D721Med (cell line): ENCODE results near the gene LYRM4.

Source experiments
- DNase-seq: peaks from one replicate; pipeline ENCODE4 v3.0.0; 2011; ENCODE audit warnings: low spot score; ENCODE audit not compliant: insufficient read length
- FAIRE-seq: peaks from 2 replicates; lab custom pipeline; 2011; peaks lifted over from hg19 to GRCh38; lab: Jason Lieb, UNC
- TF ChIP-seq, protein P1 (sequence below): IDR thresholded peaks from 2 replicates; pipeline ENCODE4 v1.5.1; 2012; ENCODE audit warnings: mild to moderate bottlenecking, control low read depth; ENCODE audit not compliant: insufficient read depth; ENCODE audit errors: missing control alignments

LYRM4 gene

DNA sequence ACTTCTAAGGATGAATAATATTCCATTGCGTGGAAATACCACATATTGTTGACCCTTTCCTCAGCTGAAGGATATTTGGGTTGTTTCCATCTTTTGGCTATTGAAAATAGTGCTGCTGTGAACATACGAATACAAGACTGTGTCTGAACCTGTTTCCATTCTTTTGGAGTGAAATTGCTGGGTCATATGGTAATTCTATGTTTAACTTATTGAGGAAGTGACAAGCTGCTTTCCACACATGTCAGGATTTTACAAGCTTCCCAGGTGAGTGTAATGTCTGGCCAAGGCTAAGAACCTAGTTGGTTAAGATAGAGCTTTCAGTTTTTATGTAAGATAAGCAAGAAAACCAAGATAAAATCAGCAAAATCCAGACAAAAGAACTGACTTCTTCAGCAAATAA lies 126.8 kb downstream of the LYRM4 start:
- DNase-seq (no peak), FAIRE-seq (no peak)
- TF ChIP-seq, protein P1, sequence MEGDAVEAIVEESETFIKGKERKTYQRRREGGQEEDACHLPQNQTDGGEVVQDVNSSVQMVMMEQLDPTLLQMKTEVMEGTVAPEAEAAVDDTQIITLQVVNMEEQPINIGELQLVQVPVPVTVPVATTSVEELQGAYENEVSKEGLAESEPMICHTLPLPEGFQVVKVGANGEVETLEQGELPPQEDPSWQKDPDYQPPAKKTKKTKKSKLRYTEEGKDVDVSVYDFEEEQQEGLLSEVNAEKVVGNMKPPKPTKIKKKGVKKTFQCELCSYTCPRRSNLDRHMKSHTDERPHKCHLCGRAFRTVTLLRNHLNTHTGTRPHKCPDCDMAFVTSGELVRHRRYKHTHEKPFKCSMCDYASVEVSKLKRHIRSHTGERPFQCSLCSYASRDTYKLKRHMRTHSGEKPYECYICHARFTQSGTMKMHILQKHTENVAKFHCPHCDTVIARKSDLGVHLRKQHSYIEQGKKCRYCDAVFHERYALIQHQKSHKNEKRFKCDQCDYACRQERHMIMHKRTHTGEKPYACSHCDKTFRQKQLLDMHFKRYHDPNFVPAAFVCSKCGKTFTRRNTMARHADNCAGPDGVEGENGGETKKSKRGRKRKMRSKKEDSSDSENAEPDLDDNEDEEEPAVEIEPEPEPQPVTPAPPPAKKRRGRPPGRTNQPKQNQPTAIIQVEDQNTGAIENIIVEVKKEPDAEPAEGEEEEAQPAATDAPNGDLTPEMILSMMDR, result no peak

DNA sequence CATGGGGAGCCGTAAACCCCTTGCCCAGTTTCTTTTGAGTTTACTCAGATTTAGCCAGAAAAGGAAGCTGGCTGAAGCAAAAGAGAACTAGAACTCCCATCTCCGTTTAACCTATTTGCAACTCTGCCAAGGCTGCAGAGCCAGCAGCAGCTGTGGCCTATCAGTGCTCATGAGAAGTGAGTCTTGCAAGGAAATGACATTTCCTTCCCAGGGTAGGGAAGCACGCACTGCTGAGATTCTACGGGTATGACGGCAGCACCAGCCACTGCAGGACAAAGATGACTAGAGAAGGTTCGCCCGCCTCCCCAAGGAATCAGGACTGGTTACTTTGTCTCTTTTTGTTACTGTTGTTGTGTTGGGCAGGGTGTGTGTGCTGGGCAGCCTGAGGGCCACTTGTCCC lies 128.0 kb downstream of the LYRM4 start:
- no peak for FAIRE-seq
- DNase-seq, result no peak
- TF ChIP-seq, protein P1, result no peak

DNA sequence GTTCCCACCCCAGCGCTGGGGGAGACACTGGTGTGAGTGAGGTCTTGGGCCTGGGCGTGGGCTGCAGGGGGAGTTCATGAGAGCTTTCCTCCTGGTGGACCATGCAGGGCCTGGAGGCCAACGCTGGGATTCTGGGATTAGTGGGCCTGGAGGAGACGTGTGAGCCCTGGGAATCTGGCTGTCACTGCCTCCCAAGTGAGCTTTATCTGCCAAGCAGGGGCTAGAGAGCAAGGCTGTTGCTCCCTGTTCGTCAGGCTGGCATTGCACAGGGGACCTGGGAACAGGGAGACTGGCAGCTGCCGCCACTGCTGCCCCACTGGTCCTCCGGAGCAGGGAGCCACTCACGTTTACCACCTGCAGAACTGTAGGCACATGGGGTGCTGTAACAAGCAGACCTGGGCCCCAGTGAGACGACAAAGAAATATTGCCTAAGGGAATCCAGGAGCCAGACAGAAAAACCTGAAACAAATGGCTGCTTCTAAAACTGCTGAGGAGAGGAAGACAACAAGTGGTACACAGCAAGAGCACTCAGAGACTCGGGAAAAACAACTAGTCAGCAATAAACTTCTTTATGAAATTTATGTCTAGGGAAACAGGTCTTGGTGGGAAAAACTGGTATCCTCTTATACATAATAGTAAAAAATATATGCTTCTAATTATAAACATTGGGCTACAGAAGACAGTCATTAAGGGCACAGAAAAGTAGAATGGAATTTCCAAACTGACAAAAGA lies 130.4 kb downstream of the LYRM4 start:
- DNase-seq, result no peak
- FAIRE-seq, result no peak
- TF ChIP-seq, protein P1, result no peak

DNA sequence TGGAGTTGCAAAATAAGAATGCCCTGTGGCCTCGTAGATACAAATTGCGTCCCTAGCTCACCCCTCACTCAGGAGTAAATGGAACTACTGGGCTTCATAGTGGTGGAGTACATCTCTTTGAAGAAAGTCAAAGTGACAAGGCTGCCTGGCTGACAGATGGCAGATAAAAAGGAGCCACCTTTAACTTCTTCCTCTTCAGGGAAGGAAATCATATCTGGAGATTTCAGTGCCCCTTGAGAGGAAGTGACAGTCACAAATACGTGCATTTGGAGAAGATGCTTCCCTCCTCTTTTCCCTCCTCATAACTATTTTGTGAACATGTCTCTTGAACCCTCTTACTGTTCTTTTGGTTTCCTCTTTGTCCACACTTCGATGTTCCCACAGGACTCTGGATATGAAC lies 132.4 kb downstream of the LYRM4 start:
- FAIRE-seq (no peak), DNase-seq (no peak)
- TF ChIP-seq, protein P1, result no peak

DNA sequence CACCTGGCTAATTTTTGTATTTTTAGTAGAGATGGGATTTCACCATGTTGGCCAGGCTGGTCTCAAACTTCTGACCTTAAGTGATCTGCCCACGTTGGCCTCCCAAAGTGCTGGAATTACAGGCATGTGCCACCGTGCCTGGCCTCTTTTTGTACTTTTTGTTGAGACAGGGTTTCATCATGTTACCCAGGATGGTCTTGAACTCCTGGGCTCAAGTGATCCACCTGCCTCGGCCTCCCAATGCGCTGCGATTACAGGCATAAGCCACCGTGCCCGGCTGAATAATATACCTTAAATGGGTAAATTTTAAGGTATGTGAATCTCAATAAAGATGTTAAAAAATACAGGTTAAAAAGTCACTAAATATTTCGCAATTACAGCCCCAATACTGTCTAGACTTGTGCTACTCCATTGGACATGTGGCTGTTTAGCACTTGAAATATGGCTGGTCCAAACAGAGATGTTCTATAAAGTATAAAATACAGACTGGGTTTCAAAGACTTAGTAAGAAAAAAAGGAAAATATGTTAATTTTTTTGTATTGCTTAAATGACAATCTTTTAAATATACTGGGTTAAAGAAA lies 133.6 kb downstream of the LYRM4 start:
- no peak for DNase-seq
- no peak for FAIRE-seq
- TF ChIP-seq, protein P1, result no peak

DNA sequence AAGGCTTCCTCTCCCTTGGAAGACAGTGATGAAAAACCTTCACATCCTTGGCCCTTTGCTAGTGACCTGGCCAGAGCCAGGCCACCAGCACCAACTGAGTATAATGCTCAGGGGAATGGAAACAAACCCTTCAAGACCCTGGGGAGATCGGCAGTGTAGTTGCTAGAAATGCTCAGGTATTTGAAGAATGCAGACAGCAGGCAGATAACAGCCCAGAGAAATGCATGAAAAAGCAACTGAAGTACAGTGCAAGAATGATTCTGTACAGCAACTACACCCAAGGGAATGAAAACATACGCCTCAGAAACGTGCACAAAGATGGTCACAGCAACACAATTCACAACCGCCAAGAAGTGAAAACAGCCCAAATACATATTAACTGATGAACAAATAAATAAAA lies 134.5 kb downstream of the LYRM4 start:
- TF ChIP-seq, protein P1, result no peak
- FAIRE-seq, result no peak
- DNase-seq, result no peak

DNA sequence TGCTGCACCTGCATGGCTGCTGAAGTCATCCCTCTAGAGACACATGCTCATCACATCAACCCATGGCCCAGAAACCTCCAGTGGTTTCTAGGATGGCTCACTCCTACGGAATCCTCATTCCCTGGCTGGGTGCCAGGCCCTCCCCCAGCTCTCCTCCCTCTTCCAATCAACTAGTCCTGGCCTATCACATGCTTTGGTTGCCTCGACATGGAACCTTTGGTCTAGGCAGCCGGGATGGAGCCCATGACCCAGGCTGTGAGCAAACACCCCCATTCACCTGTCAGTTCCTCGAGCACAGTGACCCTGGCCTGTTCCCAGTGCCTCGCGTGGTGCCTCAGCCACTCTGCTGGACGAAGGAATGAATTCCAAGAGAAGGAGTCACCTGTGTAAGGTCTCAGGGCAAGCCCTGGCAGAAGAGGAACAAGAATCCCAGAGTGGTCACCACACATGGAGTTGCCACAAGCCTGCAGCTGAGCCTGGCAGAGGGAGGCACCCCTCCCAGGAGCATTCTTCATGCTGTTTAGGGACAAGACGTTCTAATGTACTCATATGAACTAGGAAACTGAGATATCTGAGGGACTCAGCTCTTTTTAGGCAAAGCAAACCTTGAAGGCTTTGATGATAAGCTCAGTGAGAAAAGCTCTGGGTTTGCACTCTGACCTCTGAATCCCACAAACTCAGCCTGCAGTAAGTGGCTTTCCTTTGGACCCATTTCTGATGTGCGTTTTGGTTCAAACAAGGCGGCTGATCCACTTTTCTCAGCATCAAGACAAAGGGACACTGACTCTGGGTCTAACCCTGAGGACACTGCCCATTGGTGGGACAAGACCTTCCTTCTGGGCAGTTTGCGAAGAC lies 135.4 kb downstream of the LYRM4 start:
- DNase-seq, result no peak
- TF ChIP-seq, protein P1, result no peak
- FAIRE-seq, result no peak
